Uterus (tissue), 2 donors: ENCODE measurements around the gene CCSER1.

Source experiments
- CTCF ChIP-seq, 4 experiments: fragments of 200-600 bp in 2 of 4; fragments of 450-650 bp in 2 of 4; sonication (generic) in 2 of 4; IDR thresholded peaks; one replicate each; pipeline ENCODE4 v1.5.1; 2016 to 2019; ENCODE audit warnings: antibody characterized with exemption in 4 of 4, mild to moderate bottlenecking in 2 of 4, moderate library complexity in 1 of 4
- POLR2A ChIP-seq, 2 donors: fragments of 450-650 bp; IDR thresholded peaks; one replicate each; pipeline ENCODE4 v1.6.1; 2016; ENCODE audit warnings: antibody characterized with exemption in 2 of 2, mild to moderate bottlenecking in 1 of 2, moderate library complexity in 1 of 2

- TF ChIP-seq POLR2A (IDR thresholded peaks at IDR 0.05) (no peak), CTCF (IDR thresholded peaks at IDR 0.05) (no peak)
Observed at GRCh38 chr4:90575371-90575770, 448.2 kb downstream of the CCSER1 start.
